GM23338 (cell line): ENCODE data around the gene SH3BGR. TPM values are rescaled to one million over a fixed set of nuclear protein-coding genes. Genes with fewer than 3 reads are reported as not detected.

Experiments
- ATAC-seq: fragments of 200-7000 bp; cut with Tn5 transposase; 3 replicates; pipeline ENCODE4 v1.9.1; 2020
- DNase-seq: peaks from one replicate; pipeline ENCODE4 v3.0.0-alpha.2; 2015; ENCODE audit warnings: low spot score
- H2AFZ ChIP-seq: fragments of 200-600 bp; sonication (generic); 2 replicates; pipeline ENCODE4 v1.8.0; 2016; ENCODE audit warnings: antibody characterized with exemption, mild to moderate bottlenecking, moderate library complexity
- H3F3A ChIP-seq: fragments of 200-600 bp; sonication (generic); replicated peaks from 2 replicates; pipeline ENCODE4 v1.8.0; 2017; ENCODE audit warnings: antibody characterized with exemption, mixed run types, low read depth
- H3K27ac ChIP-seq: fragments of 200-600 bp; sonication (generic); 2 replicates; pipeline ENCODE4 v1.6.1; 2016; ENCODE audit warnings: low read depth
- H3K27me3 ChIP-seq: fragments of 200-600 bp; sonication (generic); 2 replicates; pipeline ENCODE4 v1.8.0; 2016; ENCODE audit warnings: mild to moderate bottlenecking, mixed run types, moderate library complexity; ENCODE audit not compliant: insufficient read depth
- H3K36me3 ChIP-seq: fragments of 200-600 bp; sonication (generic); 2 replicates; pipeline ENCODE4 v1.8.0; 2016; ENCODE audit warnings: mild to moderate bottlenecking; ENCODE audit not compliant: insufficient read depth
- H3K4me1 ChIP-seq: fragments of 200-600 bp; sonication (generic); 2 replicates; pipeline ENCODE4 v1.8.0; 2016; ENCODE audit warnings: mild to moderate bottlenecking, moderate library complexity; ENCODE audit not compliant: insufficient read depth
- H3K4me2 ChIP-seq: fragments of 200-600 bp; sonication (generic); 2 replicates; pipeline ENCODE4 v1.7.1; 2017; ENCODE audit warnings: mixed run types
- H3K4me3 ChIP-seq: fragments of 200-600 bp; sonication (generic); 2 replicates; pipeline ENCODE4 v1.6.1; 2016; ENCODE audit warnings: mixed run types
- H3K79me2 ChIP-seq: fragments of 200-600 bp; sonication (generic); replicated peaks from 2 replicates; pipeline ENCODE4 v1.8.0; 2017; ENCODE audit warnings: mild to moderate bottlenecking; ENCODE audit not compliant: insufficient read depth
- H3K9me2 ChIP-seq: fragments of 200-600 bp; sonication (generic); 2 replicates; pipeline ENCODE4 v1.8.0; 2017; ENCODE audit not compliant: insufficient read depth
- H4K20me1 ChIP-seq: fragments of 200-600 bp; sonication (generic); replicated peaks from 2 replicates; pipeline ENCODE4 v1.8.0; 2017; ENCODE audit warnings: mild to moderate bottlenecking; ENCODE audit not compliant: insufficient read depth
- H3K27ac Mint-ChIP-seq: 2 replicates; pipeline ENCODE4 v1.8.0; 2020; ENCODE audit warnings: inconsistent platforms, mild to moderate bottlenecking, moderate library complexity, mixed read lengths
- H3K27me3 Mint-ChIP-seq: 3 replicates; pipeline ENCODE4 v1.8.0; 2022; ENCODE audit warnings: low read depth, mild to moderate bottlenecking, moderate library complexity, mixed read lengths, inconsistent platforms; ENCODE audit not compliant: insufficient read depth, poor library complexity
- H3K36me3 Mint-ChIP-seq: 3 replicates; pipeline ENCODE4 v1.8.0; 2021; ENCODE audit warnings: low read depth, mild to moderate bottlenecking, inconsistent platforms, moderate library complexity, mixed read lengths
- H3K4me1 Mint-ChIP-seq: 3 replicates; pipeline ENCODE4 v1.8.0; 2020; ENCODE audit warnings: mild to moderate bottlenecking, inconsistent platforms, mixed read lengths
- H3K4me3 Mint-ChIP-seq: 3 replicates; pipeline ENCODE4 v1.8.0; 2021; ENCODE audit warnings: moderate library complexity, mild to moderate bottlenecking, inconsistent platforms, mixed read lengths
- H3K9me3 Mint-ChIP-seq: 3 replicates; pipeline ENCODE4 v1.8.0; 2020; ENCODE audit warnings: moderate library complexity, mild to moderate bottlenecking, inconsistent platforms, mixed read lengths
- CREB1 ChIP-seq: fragments of 250-450 bp; sonication (Bioruptor Pico); IDR thresholded peaks from 2 replicates; pipeline ENCODE4 v1.5.0; 2020; ENCODE audit warnings: low read depth, mild to moderate bottlenecking, moderate library complexity
- CTCF ChIP-seq, 2 experiments: fragments of 200-600 bp in 1 of 2; sonication (generic) in 1 of 2; conservative IDR thresholded peaks; 2 replicates each; pipeline versions ENCODE4 v1.5.1 to v1.6.1; 2016 to 2017; ENCODE audit warnings: antibody characterized with exemption in 2 of 2, low read depth in 2 of 2, mild to moderate bottlenecking in 2 of 2, moderate library complexity in 1 of 2
- ETS1 ChIP-seq: IDR thresholded peaks from 2 replicates; pipeline ENCODE4 v1.6.1; 2016; ENCODE audit warnings: antibody characterized with exemption
- EZH2 ChIP-seq: fragments of 200-600 bp; sonication (generic); IDR thresholded peaks from one replicate; pipeline ENCODE4 v1.8.0; 2017; ENCODE audit warnings: antibody characterized with exemption, mild to moderate bottlenecking, low read depth; ENCODE audit not compliant: unreplicated experiment
- EZH2phosphoT487 ChIP-seq: fragments of 200-600 bp; sonication (generic); IDR thresholded peaks from one replicate; pipeline ENCODE4 v1.8.1; 2018; ENCODE audit warnings: antibody characterized with exemption; ENCODE audit not compliant: unreplicated experiment
- JUNB ChIP-seq: IDR thresholded peaks from one replicate; pipeline ENCODE4 v1.6.1; 2016; ENCODE audit warnings: antibody characterized with exemption; ENCODE audit not compliant: unreplicated experiment
- NANOG ChIP-seq: IDR thresholded peaks from 2 replicates; pipeline ENCODE4 v1.6.1; 2016; ENCODE audit warnings: antibody characterized with exemption, borderline replicate concordance
- POLR2AphosphoS5 ChIP-seq: IDR thresholded peaks from 2 replicates; pipeline ENCODE4 v1.6.1; 2016; ENCODE audit warnings: antibody characterized with exemption, low read depth
- REST ChIP-seq: IDR thresholded peaks from one replicate; pipeline ENCODE4 v1.6.1; 2018; ENCODE audit warnings: antibody characterized with exemption; ENCODE audit not compliant: unreplicated experiment
- STAT1 ChIP-seq: IDR thresholded peaks from one replicate; pipeline ENCODE4 v1.6.1; 2016; ENCODE audit warnings: antibody characterized with exemption; ENCODE audit not compliant: unreplicated experiment
- ZNF114 ChIP-seq: fragments of 250-450 bp; sonication (Bioruptor Pico); IDR thresholded peaks from 2 replicates; pipeline ENCODE4 v1.5.0; 2020; ENCODE audit warnings: mild to moderate bottlenecking, moderate library complexity
- ZNF331 ChIP-seq: fragments of 250-450 bp; sonication (Bioruptor Pico); IDR thresholded peaks from 2 replicates; pipeline ENCODE4 v1.5.0; 2020; ENCODE audit warnings: low read depth, mild to moderate bottlenecking, moderate library complexity
- ZNF462 ChIP-seq: fragments of 250-450 bp; sonication (Bioruptor Pico); IDR thresholded peaks from 2 replicates; pipeline ENCODE4 v1.5.0; 2020; ENCODE audit warnings: mild to moderate bottlenecking, moderate library complexity
- polyA plus RNA-seq: library from polyadenylated mRNA; unstranded; fragments of >200 nt; fragmentation: Nextera tagmentation; extraction: Ambion mirVana; gene quantifications from 2 replicates; pipeline ENCODE4 v1.2.1, GENCODE V29; 2016
- total RNA-seq: library from RNA; depleted of rRNA; stranded (reverse); fragments of >200 nt; shearing (Covaris generic); gene quantifications from 2 replicates; pipeline ENCODE4 v1.2.3, GENCODE V29; 2014

The SH3BGR gene
- total and polyA plus RNA-seq, 2 experiments from 2014 or later = 5.9 to 18.9 TPM

- Histone ChIP-seq H3K27me3 (no peaks in the 10 kb centered on the region), H4K20me1 (no peaks in the 10 kb centered on the region), H3F3A (peaks cover 4% of the 10 kb centered on the region; the same call in 1 of the 2 replicates), H3K79me2 (no peaks in the 10 kb centered on the region), H3K36me3 (no peaks in the 10 kb centered on the region), H2AFZ (peak overlapping the region; percentile 52; the same call in 1 of the 2 replicates), H3K9me2 (no peaks in the 10 kb centered on the region), H3K27ac (no peak overlapping the region), H3K4me3 (no peak overlapping the region), H3K4me1 (peaks cover 20% of the 10 kb centered on the region), H3K4me2 (no peak overlapping the region)
- Mint-ChIP-seq H3K9me3 (no peaks in the 10 kb centered on the region), H3K36me3 (no peaks in the 10 kb centered on the region), H3K4me1 (peaks cover 25% of the 10 kb centered on the region), H3K27ac (no peak overlapping the region), H3K4me3 (no peak overlapping the region), H3K27me3 (peaks cover 13% of the 10 kb centered on the region)
- TF ChIP-seq ZNF462 (CRISPR knock-in tag) (no peak), EZH2phosphoT487 (no peak), ZNF114 (CRISPR knock-in tag) (no peak), POLR2AphosphoS5 (no peak), STAT1 (no peak), ZNF331 (CRISPR knock-in tag) (no peak), CREB1 (CRISPR knock-in tag) (no peak), REST (no peak), EZH2 (no peak), ETS1 (no peak), JUNB (no peak), CTCF (conservative IDR thresholded peaks at IDR 0.05; ENCODE audit: low read depth in 2 of 2) (no peak), NANOG (no peak)
- DNase-seq (no peak), ATAC-seq (no peak)
Observed at GRCh38 chr21:39454949-39455668, 3.3 kb downstream of the SH3BGR start.
